NCI-H187 treated with DMSO at 0.1 percent for 48 hours (cell line): Measurements from ENCODE around the gene HOXA3.

Source experiments
- DNase-seq: peaks from one replicate; lab custom pipeline; 2025; lab: John Stamatoyannopoulos, UW

The HOXA3 gene

DNA sequence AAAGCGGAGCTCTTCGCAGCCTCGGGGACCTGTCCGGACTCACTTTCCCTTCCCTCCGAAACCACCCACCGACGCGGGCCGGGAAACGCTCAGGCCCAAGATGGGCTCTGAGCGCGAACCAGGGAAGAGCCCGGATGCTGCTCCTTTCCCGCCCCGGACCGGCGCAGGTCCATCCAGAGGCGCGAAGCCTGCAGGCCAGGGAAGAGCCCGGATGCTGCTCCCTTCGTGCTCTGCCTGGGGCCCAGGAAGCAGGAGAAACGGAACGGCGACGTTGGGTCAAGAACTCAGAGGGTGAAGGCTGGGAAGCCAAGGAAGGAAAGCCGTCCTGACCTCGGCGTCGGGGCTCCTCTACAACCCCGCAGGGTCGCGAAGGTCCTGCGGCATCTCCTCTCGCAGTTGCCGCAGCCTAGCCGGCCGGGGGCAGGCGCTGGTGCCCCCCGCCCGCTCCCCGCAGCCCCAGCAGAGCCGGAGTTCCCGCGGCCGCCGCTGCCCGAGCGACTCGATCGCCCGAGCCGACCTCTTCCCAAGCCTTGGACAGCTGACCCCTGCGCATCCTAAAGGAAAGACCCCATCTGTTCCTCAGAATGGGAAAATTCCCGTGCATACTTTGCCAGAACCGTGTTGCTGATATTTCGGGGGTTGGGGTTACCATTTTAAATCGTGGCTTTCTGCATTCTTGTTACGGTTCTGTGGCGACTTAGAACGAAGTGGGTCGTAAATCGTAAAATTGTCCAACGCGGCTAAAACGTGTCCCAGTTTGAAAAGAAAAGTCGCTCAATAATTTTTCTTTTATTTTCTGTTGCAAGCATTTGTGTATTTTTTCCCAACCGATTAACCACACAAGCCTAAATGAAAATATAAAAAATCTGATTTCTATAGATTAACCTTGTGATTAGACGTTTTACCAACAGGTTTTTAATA lies 64.1 kb downstream of the HOXA3 start:
- DNase-seq = no peak

DNA sequence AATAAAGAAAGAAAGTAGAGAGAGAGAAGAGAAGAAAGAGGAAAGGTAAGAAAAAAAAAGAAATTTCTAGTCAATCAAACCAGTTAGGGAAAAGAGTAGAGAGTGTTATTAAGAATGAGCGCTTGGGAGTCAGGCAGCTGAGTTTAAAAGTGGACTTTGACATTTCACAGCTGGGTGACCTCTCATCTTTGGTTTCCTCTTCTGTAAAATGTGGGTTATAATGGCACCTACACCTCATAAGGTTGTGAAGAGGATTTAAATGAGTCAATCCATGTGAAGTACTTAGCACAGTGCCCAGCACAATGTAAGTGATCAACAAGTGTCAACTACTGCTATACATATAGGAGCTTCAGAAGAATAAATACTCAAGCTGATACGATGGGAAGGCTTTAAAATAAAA lies 68.7 kb downstream of the HOXA3 start:
- peak; percentile 18 for DNase-seq

DNA sequence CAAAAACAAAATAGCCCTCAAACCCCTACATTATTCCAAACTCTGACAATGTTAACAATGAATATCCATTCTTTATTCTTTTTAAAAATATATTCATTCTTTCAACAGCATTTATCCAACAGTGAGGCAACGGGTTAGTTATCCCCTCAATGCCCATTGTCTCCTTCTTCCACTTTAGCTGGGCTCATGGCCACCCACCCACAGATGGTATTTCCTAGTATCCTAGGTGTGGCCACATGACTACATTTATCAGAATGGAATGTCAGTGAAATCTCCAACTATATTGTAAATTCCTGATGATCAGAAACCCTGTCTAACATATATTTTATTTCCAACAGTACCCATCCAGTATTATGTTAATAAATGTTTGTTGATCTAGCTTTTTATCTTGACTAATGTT lies 70.2 kb downstream of the HOXA3 start:
- DNase-seq = no peak

DNA sequence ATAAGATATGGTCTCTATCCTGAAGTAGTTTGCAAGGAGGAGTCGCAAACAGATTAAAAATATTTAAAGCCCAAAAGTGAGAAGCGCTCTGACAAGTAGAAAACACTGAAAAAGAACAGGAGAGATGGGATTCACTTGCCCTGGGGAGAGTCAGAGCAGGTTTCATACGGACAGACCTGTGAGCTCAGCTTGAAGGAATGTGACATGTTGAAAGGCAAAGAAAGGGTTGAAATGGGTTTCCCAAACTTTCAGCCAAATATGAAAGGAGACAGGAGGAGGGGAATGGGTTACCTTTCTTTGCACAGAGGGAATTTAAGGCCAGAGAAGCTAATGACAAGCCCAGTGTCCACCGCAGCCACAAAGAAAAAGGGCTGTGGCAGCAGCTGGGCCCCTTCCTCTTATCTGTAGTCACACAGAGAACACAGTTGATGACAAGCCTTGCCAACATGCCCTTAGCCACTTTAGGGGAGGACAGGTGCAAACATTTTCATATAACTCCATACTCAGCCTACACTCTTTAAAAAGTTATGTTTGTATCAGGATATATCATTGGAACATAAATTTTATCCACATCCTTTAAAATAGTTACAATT lies 71.4 kb downstream of the HOXA3 start:
- DNase-seq = no peak

DNA sequence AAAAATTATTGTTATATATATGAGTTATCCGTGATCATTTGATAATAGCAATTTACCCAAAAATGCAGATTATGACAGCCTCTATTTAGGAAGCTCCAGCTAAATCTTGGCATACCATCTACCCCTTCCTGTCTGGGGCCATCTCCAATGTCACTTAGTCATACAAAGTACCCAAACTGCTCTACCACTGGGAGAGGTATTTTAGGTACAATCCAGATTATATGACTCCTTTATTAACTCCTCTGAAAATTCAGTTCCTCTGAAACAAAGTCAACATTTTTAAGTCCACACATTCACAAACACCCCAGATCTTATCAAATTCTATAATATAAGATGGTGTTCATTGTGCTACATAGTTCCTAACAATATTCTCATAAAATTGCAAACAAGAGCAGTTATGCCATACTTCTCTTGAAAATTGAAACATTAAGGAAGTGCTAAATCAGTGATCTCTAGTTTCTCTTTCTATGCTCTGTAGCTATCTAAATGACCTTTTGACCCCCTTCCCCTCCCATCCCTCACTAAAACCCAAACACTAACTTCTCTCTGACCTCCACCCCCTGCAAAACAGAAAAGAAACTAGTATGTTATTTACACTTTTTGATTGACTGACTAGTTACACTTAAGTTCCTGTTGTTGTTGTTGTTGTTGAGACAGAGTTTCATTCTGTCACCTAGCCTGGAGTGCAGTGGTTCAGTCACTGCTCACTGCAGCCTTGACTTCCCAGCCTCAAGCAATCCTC lies 73.0 kb downstream of the HOXA3 start:
- DNase-seq = no peak

DNA sequence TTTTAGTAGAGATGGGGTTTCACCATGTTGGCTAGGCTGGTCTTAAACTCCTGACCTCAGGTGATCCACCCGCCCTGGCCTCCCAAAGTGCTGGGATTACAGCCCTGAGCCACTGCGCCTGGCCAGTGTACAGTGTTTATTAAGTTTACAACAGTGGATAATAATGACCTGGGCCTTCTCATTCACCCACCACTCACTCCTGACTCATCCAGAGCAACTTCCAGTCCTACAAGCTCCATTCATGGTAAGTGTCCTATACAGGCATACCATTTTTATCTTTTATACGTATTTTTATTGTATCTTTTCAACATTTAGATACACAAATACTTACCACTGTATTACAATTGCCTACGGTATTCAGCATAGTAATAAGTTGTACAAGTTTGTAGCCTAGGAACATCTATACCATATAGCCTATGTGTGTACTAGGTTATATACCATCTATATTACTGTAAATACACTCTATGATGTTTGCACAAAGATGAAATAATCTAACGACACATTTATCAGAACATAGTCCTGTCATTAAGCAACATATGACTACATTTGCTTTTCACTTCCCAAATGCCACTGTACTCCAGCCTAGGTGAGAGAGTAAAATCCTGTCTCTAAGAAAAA lies 73.7 kb downstream of the HOXA3 start:
- no peak for DNase-seq

DNA sequence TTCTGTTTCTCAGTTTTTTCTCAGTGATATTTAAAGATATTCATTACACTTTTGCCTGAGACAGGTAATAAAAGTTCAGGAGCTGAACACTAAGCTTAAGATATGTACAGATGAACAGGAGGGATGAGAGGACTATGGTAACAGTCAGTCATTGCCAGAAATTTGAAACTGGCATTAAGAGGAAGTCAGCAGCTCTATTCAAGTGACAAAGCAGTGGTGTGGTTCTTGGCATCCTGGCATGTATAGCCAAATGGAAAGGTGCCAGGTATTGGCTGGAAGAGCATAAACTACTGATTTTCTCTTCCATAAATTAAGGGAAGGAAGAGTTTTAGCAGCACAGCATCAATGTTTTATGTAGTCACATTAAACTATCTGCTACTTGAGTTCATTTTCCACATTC lies 79.3 kb downstream of the HOXA3 start:
- no peak for DNase-seq

DNA sequence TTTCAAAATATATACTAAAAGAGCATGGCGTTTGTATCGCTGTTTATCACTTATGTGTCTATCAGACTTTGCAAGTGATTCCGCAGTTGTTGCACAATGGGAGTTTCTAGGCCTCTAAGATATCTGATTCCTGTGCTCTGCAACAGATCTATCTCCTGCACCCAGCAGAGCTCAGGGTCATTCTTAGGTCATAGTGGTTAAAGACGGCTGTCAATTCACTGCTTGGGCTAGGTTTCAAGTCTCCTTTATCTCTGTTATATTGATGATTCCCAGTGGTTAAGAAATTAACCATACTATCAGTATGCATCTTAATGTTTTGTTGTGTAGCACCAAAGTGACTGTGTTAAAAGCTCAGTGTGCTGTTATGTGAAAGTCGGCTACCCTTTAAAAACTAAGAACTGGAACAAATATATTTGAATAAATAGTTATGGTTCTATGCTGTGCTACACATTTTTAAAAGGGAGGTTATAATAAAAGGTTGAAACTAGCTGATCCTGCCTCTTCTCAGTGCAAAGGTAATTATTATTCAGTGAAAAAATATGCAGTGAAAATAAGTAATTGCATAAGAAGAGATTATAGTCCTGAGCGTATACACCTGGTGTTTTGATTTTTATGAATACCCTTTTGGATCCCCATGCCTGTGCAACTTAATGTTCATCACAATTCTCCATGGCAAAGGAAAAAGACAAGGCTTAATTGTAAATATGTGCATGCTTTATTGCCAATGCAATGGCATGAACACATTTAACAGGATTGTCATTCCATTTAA lies 80.6 kb downstream of the HOXA3 start:
- no peak for DNase-seq

DNA sequence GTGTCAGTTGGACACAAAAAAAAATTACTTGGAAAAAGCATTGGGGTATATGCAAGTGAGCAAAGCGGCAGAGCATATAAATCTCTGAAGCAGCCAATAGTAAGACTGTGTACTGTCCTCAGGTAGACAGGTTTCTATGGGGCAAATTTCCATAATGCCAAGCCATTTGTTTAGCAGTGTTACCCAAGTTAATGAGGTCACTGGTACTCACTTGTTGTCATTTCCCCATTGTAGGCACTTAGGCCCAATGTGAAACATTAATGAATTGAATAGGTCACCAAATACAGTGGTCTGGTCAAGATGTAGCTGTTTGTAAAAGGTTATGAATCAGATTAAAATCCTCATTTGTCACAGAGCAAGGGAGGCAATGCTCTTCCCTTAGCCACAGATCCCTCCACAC lies 84.1 kb downstream of the HOXA3 start:
- no peak for DNase-seq

DNA sequence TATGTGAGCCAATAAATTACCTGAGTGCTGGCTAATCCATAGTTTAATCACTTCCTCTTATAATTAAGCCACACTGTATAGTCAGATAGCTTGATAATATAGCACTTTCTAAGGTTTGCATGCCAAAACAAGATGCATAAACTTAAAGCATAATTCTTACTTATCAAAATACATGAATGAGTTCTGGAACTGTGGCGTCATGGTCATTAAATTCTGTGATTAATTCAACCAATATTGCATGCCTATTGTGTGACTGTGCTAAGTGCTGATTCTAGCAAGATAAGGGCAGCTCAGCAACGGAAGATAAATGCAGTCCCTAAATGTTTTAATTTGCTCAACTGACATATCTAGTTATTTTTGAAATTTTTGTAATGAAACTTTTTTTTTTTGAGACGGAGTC lies 86.2 kb downstream of the HOXA3 start:
- DNase-seq = no peak

DNA sequence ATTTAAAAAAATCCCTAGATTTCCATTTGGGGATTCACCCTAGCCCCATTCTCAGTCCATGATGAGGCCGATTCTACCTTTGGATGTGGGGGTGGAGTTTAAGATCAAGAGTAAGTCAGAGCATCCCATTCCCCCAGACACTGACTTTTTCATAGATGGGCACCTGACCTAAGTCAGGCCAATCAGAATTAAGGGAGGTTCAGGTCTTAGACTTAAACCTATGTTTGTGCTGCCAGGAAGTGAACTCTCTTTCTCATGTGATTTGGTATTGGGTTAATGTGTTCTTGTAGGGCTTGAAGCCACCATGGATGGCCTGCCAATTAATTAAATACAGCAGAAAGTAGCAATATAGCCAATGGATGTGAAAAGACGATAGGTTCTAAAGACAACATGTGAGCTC lies 86.7 kb downstream of the HOXA3 start:
- no peak for DNase-seq

DNA sequence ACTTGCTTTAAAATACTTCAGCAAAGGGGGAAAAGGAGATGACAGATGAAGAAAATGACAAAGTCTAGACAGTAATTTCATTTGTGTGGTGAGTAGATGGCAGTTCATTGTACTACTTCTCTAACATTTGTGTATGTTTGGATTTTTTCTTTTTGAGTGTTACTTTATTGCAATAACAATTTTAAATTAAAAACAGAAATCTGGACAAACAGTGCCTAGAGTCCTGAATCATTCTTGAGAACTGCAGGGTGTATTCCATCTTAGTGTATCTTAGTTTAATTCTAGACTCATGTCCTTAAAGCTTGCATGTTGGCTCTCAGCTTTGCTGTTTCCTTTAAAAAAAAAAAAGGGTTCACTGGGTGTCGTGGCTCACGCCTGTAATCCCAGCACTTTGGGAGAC lies 87.7 kb downstream of the HOXA3 start:
- DNase-seq = no peak

DNA sequence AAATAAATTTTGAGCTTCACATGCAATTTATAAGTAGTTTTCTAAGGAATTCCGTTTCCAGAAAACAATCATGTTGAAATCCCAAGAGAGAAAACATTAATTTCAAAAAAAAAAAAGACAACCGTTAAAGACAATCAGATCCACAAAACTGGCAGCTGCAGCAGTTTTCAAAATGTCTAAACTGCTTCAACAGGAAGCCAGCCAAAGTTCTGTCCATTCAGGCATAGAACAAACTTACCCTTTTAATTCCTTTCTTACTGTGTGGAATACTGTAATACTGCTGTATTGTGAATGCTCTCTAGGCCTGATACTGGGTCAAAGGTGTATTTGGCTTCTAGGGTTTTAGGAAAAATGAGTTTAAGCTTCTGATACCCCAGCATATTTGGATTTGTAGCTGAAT lies 88.2 kb downstream of the HOXA3 start:
- DNase-seq = no peak

DNA sequence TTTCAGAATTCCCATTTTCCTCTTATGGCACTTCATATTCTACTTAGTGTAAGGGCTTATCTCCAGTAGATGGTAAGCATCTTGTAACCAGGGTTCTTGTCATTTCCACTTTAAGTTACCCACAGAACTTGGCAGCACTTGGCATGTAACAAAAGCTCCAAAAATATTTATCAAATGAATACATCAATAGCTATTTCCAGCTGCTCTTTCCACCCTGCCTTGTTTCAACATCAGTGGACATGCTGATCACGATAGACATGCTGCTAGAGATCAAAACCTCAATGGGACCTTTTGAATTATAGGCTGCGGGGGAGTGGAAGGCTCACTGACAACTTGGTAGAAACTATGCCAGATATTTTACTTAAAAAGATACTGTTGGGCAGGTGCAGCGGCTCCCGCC lies 89.4 kb downstream of the HOXA3 start:
- DNase-seq = no peak
